ENCODE data around the gene CA5B. TPM values are rescaled to one million over a fixed set of nuclear protein-coding genes. Genes with fewer than 3 reads are reported as not detected.
A peak's percentile ranks its signal among the peaks of the same experiment; 100 is the strongest.
"Not testable (repeated sequence)": the region's sequence is repeated elsewhere in the genome, so short reads cannot be mapped to it uniquely, and the experiment has no call there.

CA5B gene
- total RNA-seq = 5.2 and 8.0 TPM in 2 replicates

- peak within 1 kb of the TSS; percentile 82 for H3K4me3 Mint-ChIP-seq (ENCODE audit: low read depth)
- H3K36me3 Mint-ChIP-seq (ENCODE audit: low read depth) = peaks cover 13% of the 10 kb centered on the region
- H3K27me3 Mint-ChIP-seq (ENCODE audit: low read depth) = no peaks in the 10 kb centered on the region
- no peaks in the 10 kb centered on the region for H3K9me3 Mint-ChIP-seq
- peaks cover 23% of the 10 kb centered on the region for H3K4me1 Mint-ChIP-seq (ENCODE audit: low read depth)
- peak within 1 kb of the TSS; percentile 75 for H3K27ac Mint-ChIP-seq
- DNase-seq (ENCODE audit: low spot score) = peak; percentile 94
- intact Hi-C loops (cut with micrococcal nuclease) = loop anchor here (1.0 to 2.0 kb wide), 6 partner anchors 12 to 403 kb away; partner anchors contain the start of genes AP1S2, PIGA and ZRSR2
These were observed at the start of gene CA5B for GRCh38 chrX:15737959-15738902. TSS of gene CA5B (plus strand) at chrX:15738270. CDS start at chrX:15750024, 11,754 bp downstream.

GRCh38 chrX:15694941-15695451 lies 43.1 kb upstream of the CA5B start:
- no peaks in the 10 kb centered on the region for H3K27me3 Mint-ChIP-seq (ENCODE audit: low read depth)
- no peak for DNase-seq (ENCODE audit: low spot score)
- intact Hi-C loops (cut with micrococcal nuclease) = no loop called here
- no peak overlapping the region for H3K27ac Mint-ChIP-seq
- H3K4me3 Mint-ChIP-seq (ENCODE audit: low read depth) = no peak overlapping the region
- H3K9me3 Mint-ChIP-seq = no peaks in the 10 kb centered on the region
- peaks cover 2% of the 10 kb centered on the region for H3K4me1 Mint-ChIP-seq (ENCODE audit: low read depth)
- peaks cover 26% of the 10 kb centered on the region for H3K36me3 Mint-ChIP-seq (ENCODE audit: low read depth)

GRCh38 chrX:15696516-15696915 lies 41.6 kb upstream of the CA5B start:
- Mint-ChIP-seq H3K4me3 (ENCODE audit: low read depth) (no peak overlapping the region), H3K27ac (no peak overlapping the region), H3K36me3 (ENCODE audit: low read depth) (peaks cover 23% of the 10 kb centered on the region), H3K9me3 (no peaks in the 10 kb centered on the region), H3K27me3 (ENCODE audit: low read depth) (no peaks in the 10 kb centered on the region), H3K4me1 (ENCODE audit: low read depth) (peaks cover 2% of the 10 kb centered on the region)
- no peak for DNase-seq (ENCODE audit: low spot score)
- intact Hi-C loops (cut with micrococcal nuclease) = no loop called here

GRCh38 chrX:15702488-15703371 lies 35.3 kb upstream of the CA5B start:
- no peak overlapping the region for H3K4me3 Mint-ChIP-seq (ENCODE audit: low read depth)
- no peak overlapping the region for H3K27ac Mint-ChIP-seq
- DNase-seq (ENCODE audit: low spot score) = no peak
- intact Hi-C loops (cut with micrococcal nuclease) = no loop called here
- no peaks in the 10 kb centered on the region for H3K27me3 Mint-ChIP-seq (ENCODE audit: low read depth)
- no peaks in the 10 kb centered on the region for H3K9me3 Mint-ChIP-seq
- no peaks in the 10 kb centered on the region for H3K4me1 Mint-ChIP-seq (ENCODE audit: low read depth)
- peaks cover 7% of the 10 kb centered on the region for H3K36me3 Mint-ChIP-seq (ENCODE audit: low read depth)

- H3K9me3 Mint-ChIP-seq; H3K27me3 Mint-ChIP-seq (ENCODE audit: low read depth); DNase-seq (ENCODE audit: low spot score); H3K4me1 Mint-ChIP-seq (ENCODE audit: low read depth); intact Hi-C loops (cut with micrococcal nuclease); H3K4me3 Mint-ChIP-seq (ENCODE audit: low read depth); H3K27ac Mint-ChIP-seq; H3K36me3 Mint-ChIP-seq (ENCODE audit: low read depth): not testable (repeated sequence)
These were observed 34.3 kb upstream of the CA5B start for GRCh38 chrX:15703809-15704208.

GRCh38 chrX:15704273-15704672 lies 33.8 kb upstream of the CA5B start:
- H3K4me1 Mint-ChIP-seq (ENCODE audit: low read depth); H3K36me3 Mint-ChIP-seq (ENCODE audit: low read depth); H3K4me3 Mint-ChIP-seq (ENCODE audit: low read depth); DNase-seq (ENCODE audit: low spot score); H3K9me3 Mint-ChIP-seq; H3K27ac Mint-ChIP-seq; H3K27me3 Mint-ChIP-seq (ENCODE audit: low read depth); intact Hi-C loops (cut with micrococcal nuclease): not testable (repeated sequence)

- Mint-ChIP-seq H3K4me3 (ENCODE audit: low read depth) (no peak overlapping the region), H3K27me3 (ENCODE audit: low read depth) (no peaks in the 10 kb centered on the region), H3K9me3 (no peaks in the 10 kb centered on the region), H3K36me3 (ENCODE audit: low read depth) (peaks cover 5% of the 10 kb centered on the region), H3K27ac (no peak overlapping the region), H3K4me1 (ENCODE audit: low read depth) (no peaks in the 10 kb centered on the region)
- intact Hi-C loops (cut with micrococcal nuclease) = no loop called here
- no peak for DNase-seq (ENCODE audit: low spot score)
These were observed 23.5 kb upstream of the CA5B start for GRCh38 chrX:15714529-15714928.

GRCh38 chrX:15718283-15718970 lies 19.6 kb upstream of the CA5B start:
- Mint-ChIP-seq H3K4me3 (ENCODE audit: low read depth) (no peak overlapping the region), H3K27me3 (ENCODE audit: low read depth) (no peaks in the 10 kb centered on the region), H3K9me3 (no peaks in the 10 kb centered on the region), H3K36me3 (ENCODE audit: low read depth) (peaks cover 5% of the 10 kb centered on the region), H3K4me1 (ENCODE audit: low read depth) (no peaks in the 10 kb centered on the region), H3K27ac (no peak overlapping the region)
- intact Hi-C loops (cut with micrococcal nuclease) = no loop called here
- DNase-seq (ENCODE audit: low spot score) = no peak

GRCh38 chrX:15719324-15719968 lies 18.6 kb upstream of the CA5B start:
- intact Hi-C loops (cut with micrococcal nuclease) = no loop called here
- Mint-ChIP-seq H3K4me3 (ENCODE audit: low read depth) (no peak overlapping the region), H3K4me1 (ENCODE audit: low read depth) (peaks cover 3% of the 10 kb centered on the region), H3K27me3 (ENCODE audit: low read depth) (no peaks in the 10 kb centered on the region), H3K36me3 (ENCODE audit: low read depth) (no peaks in the 10 kb centered on the region), H3K9me3 (no peaks in the 10 kb centered on the region), H3K27ac (no peak overlapping the region)
- no peak for DNase-seq (ENCODE audit: low spot score)

GRCh38 chrX:15721911-15722310 lies 16.2 kb upstream of the CA5B start:
- no peak for DNase-seq (ENCODE audit: low spot score)
- Mint-ChIP-seq H3K9me3 (no peaks in the 10 kb centered on the region), H3K27ac (no peak overlapping the region), H3K36me3 (ENCODE audit: low read depth) (no peaks in the 10 kb centered on the region), H3K4me3 (ENCODE audit: low read depth) (no peak overlapping the region), H3K27me3 (ENCODE audit: low read depth) (no peaks in the 10 kb centered on the region), H3K4me1 (ENCODE audit: low read depth) (peaks cover 3% of the 10 kb centered on the region)
- intact Hi-C loops (cut with micrococcal nuclease) = no loop called here

GRCh38 chrX:15723887-15724517 lies 14.1 kb upstream of the CA5B start:
- Mint-ChIP-seq H3K27ac (no peak overlapping the region), H3K9me3 (no peaks in the 10 kb centered on the region), H3K27me3 (ENCODE audit: low read depth) (no peaks in the 10 kb centered on the region), H3K4me1 (ENCODE audit: low read depth) (peaks cover 3% of the 10 kb centered on the region), H3K36me3 (ENCODE audit: low read depth) (no peaks in the 10 kb centered on the region), H3K4me3 (ENCODE audit: low read depth) (no peak overlapping the region)
- DNase-seq (ENCODE audit: low spot score) = no peak
- intact Hi-C loops (cut with micrococcal nuclease) = no loop called here
